HG03520 (cell line): ENCODE results near the gene GPATCH4.
A peak's percentile ranks its signal among the peaks of the same experiment; 100 is the strongest.
"Not testable (repeated sequence)": the region's sequence is repeated elsewhere in the genome, so short reads cannot be mapped to it uniquely, and the experiment has no call there.

Experiments used
- ATAC-seq: cut with Tn5 transposase; IDR thresholded peaks from one replicate; pipeline ENCODE4 v1.9.1; 2021; ENCODE audit warnings: mild to moderate bottlenecking, moderate library complexity; ENCODE audit not compliant: unreplicated experiment

Gene GPATCH4

GRCh38 chr1:156598731-156599432, 2.4 kb downstream of the GPATCH4 start:
- no peak for ATAC-seq

DNA sequence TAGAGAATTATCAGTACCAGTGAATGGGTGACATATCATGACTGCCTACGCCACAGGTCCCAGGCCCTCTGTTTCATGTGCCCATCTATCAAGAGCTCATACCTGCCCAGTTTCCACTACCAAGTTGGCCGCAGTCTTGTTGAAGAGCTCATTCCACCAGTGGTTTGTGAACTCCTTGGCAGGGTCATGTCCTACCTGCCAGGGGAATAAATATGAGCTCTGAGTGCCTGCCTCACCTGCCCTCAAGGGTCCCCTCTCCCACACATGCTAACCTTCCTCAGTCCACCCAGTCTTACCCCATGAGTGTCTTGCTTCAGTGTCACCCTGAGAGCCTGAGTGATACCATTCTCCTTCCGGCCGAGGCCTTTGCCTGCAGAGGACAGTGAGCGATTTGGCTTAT, 3.2 kb downstream of the GPATCH4 start:
- no peak for ATAC-seq

GRCh38 chr1:156596426-156596825, 4.9 kb downstream of the GPATCH4 start:
- no peak for ATAC-seq

DNA sequence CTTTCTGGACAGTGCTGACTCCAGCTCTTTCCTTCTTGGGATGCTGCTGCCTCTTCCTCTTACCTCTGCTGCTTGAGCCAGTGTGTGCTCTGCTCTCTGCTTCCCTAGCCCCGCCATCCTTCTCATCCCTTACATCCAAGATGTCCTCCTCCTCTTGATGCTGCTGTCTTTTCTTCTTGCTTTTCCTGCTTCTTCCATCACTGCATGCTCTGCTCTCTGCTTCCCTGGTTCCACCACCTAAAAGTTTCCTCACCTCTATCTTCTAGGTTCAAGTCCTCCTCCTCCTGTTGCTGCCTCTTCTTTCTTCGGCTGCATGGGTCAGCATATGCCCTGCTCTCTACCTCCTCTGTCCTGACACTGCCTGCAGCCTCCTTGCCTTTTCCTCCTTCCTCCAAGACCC, 6.3 kb downstream of the GPATCH4 start:
- ATAC-seq = no peak

DNA sequence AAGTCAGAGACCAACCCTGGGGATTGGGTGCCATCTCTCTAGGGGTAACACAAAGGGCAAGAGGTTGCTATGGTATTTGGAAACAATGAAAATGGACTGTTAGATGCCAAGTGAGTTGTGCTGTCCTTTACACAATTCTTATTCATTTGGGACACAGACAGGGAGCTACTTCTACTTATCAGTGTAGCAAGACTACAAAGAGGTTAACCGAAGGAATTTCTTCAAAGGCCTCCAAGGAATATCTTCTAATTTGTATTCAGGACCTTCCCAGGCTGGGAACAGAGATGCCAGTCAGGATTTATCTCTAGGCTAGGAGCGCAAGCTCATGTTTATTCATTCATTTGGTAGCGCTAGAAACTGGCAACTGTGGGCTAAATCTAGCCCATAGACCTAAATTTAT, 7.1 kb downstream of the GPATCH4 start:
- ATAC-seq = no peak

DNA sequence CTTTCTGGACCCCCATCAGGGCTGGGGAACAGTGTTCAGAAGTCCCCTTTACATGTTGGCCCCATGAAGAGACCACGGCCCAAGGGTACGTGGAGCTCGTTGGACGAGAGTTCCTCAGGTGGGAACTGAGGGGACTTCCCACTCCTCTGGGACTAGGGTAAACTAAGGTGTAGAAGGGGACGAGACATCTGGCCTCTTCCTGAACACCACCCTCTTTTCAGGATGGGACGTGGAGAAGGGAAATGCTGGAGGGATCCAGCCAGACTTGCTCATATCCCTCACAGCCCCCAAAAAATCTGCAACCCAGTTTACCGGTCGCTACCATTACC, 7.7 kb downstream of the GPATCH4 start:
- no peak for ATAC-seq

- no peak for ATAC-seq
These were observed 8.2 kb downstream of the GPATCH4 start for GRCh38 chr1:156592910-156593660.

DNA sequence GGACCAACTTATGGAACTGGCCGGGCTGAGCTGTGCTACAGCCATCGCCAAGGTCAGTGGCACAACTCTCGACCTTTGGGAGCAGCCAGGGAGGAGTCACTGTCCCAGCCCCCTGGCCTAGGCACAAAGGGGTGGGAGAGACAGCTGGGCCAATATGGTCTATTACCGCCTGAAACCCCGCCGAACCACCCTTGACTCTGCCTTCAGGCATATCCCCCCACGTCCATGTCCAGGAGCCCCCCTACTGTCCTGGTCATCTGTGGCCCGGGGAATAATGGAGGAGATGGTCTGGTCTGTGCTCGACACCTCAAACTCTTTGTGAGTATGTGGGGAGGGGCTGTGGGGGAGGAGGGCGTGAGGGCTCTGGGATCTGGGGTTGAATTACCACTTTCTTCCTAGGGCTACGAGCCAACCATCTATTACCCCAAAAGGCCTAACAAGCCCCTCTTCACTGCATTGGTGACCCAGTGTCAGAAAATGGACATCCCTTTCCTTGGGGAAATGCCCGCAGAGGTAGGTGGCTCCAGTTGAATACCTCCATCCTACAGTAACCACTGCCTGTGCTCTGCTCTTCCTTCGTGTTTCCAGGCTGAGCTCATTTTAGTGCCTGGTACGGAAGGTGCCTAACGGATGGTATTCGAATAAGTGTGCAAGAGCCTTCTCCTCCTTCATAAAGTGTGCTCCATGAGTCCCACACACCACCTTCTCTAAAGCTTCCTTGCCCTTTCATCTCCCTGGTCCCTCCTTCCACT, 8.9 kb downstream of the GPATCH4 start:
- no peak for ATAC-seq

- ATAC-seq = peak; percentile 81
These were observed 9.7 kb downstream of the GPATCH4 start, which contains the start of gene NAXE for GRCh38 chr1:156591432-156592157. TSS of gene NAXE (plus strand) at chr1:156591776. CDS start at chr1:156591805, 29 bp downstream.

- ATAC-seq = peak; percentile 13
These were observed 10.2 kb downstream of the GPATCH4 start for GRCh38 chr1:156591181-156591431.

- ATAC-seq = no peak
These were observed 10.7 kb downstream of the GPATCH4 start for GRCh38 chr1:156590326-156591180.

GRCh38 chr1:156589546-156589945, 11.7 kb downstream of the GPATCH4 start:
- ATAC-seq = no peak

DNA sequence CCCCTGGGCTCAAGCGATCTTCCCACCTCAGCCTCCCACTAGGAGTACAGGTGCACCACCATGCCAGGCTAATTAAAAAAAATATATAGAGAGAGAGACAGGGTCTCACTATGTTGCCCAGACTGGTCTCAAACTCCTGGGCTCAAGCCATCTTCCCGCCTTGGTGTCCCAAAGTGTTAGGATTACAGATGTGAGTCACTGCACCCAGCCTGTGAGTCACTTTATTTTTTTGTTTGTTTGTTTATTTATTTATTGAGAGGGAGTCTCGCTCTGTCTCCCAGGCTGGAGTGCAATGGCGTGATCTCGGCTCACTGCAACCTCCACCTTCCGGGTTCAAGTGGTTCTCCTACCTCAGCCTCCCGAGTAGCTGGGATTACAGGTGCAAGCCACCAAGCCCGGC, 13.4 kb downstream of the GPATCH4 start:
- ATAC-seq = not testable (repeated sequence)

- no peak for ATAC-seq
These were observed 14.3 kb downstream of the GPATCH4 start for GRCh38 chr1:156586892-156587477.

DNA sequence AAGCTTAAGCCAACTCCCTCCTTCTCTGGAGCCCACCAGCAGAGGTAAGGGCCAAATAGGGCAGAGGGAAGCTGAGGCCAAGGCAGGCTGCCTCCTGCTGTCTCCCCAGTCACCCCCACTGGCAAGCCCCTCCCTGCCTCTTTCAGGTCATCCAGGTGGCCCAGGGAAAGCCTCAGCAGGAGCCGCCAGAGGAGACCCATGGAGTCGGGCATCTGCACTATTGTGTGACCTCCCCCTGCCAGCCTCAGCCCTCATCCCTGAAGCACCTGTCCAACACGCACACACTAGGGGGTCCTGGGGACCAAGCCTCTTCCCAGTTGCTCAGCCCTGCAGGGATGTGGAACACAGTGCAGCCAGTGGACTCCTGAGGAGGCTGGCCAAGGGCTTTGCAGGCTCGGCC, 15.0 kb downstream of the GPATCH4 start:
- ATAC-seq = no peak

GRCh38 chr1:156584813-156585212, 16.5 kb downstream of the GPATCH4 start:
- no peak for ATAC-seq

DNA sequence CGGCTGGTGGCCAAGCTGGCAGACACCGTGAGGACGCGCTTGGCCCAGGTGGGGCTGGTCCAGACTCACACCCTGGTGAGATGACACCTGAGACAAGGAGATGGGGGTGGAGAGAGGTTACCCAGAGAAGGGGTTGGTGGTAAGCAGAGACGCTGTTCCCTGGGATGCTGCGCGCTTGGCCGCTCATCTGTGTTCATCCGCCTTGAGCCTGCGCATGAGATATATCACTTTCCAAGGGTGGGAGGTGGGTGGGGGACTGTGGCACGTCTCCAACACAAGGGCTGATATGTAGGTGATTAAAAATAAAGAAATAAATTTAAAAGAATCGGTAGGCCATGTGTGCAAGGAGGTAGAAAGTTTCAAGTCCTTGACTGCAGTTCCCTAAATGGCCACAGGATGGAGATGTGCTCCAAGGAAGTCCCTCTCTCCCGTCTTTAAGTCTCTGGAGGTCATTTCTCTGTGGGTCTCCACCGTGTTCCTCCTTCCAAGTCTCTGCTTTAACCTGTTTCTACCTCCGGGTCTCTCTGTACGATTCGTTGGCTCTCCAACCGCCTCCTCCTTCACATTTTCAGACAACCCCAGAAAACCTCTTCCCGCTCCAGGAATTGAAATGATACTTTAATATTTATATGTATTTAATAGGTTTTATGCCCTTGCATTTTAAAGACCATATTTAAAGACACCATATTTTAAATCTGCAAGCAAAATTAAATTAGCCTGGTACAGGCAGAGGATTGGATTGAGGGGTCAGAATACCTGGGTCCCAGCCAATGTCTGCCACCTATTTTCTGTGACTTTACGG, 17.3 kb downstream of the GPATCH4 start:
- ATAC-seq = no peak

DNA sequence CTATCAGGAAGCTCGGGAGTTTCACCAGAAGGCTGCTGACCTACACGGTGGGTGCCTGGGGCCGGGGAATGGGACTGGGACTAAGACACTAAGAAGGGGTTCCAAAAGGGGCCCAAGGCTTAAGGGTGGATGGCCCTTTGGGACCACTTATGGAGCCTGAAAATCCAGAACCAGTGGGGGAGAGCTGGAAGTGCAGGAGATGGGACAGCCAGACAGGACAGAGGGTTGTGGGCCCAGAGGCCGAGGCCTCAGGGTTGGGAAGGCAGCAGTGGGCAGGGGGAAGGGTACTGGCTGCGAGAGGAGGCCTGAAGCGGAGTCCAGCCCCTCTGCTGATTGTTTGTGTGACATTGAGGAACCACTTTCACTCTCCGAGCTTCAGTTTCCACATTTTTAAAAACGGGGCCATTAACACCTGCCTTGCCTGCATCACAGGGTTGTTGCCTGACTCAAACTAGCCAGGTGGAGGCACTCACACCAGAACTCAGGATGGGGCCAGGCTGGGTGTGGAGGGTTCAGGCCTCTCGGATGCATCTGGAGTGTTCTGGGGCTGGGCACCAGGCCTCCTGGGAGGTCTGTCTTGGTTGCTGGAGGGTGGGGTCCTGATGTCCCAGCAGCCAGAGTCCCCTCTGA, 18.8 kb downstream of the GPATCH4 start:
- no peak for ATAC-seq
